ENCODE data around the gene ADGRF3.

DNA sequence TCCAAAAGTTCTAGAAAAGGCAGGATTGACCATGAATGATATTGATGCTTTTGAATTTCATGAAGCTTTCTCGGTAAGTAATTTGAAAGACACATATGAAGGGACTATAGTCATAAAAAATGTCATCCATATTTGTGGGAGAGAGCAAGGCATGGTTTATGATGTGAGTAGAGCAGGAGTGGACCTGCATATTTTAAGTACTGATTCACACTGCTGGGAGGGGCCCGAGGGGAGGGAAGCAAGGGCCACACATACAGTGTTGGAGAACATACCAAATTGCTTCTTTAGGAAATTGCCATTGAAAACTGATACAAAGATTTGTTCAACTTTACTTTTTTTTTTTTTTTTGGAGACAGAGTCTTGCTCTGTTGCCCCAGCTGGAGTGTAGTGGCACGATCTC, 62.5 kb downstream of the ADGRF3 start:
- TF ChIP-seq CTCF (conservative IDR thresholded peaks at IDR 0.05 in 1 of 2, IDR thresholded peaks at IDR 0.05 in 1 of 2; ENCODE audit: extremely low read depth in 1 of 2, insufficient read depth in 1 of 2, low read depth in 1 of 2, low read length in 2 of 2) (no peak), EZH2 (IDR thresholded peaks at IDR 0.05; ENCODE audit: borderline replicate concordance, low read length) (no peak)
